IMR-90 (cell line): ENCODE measurements around the gene RPS6KA5. TPM values are rescaled to one million over a fixed set of nuclear protein-coding genes. Genes with fewer than 3 reads are reported as not detected.

Source experiments
- ATAC-seq: fragments of 200-7000 bp; cut with Tn5 transposase; 2 replicates; pipeline ENCODE4 v1.9.1; 2020; ENCODE audit warnings: low read depth, mild to moderate bottlenecking, moderate library complexity
- BruUV-seq: library from RNA; stranded (reverse); fragments of 400-500 nt; replicated peaks from 2 replicates; lab custom pipeline; 2021; lab: Mats Ljungman, UMichigan
- CTCF ChIA-PET: fragments of 300-600 bp; formaldehyde crosslinking; extraction: SDS; loops from one replicate; lab custom pipeline; 2021; ENCODE audit warnings: antibody characterized with exemption; lab: Yijun Ruan, JAX
- POLR2A ChIA-PET: fragments of 300-600 bp; sonication (Branson Sonifier 250); formaldehyde crosslinking; loops from one replicate; lab custom pipeline; 2022; ENCODE audit warnings: antibody characterized with exemption; ENCODE audit not compliant: unreplicated experiment; lab: Charles Lee
- DNase-seq: peaks from one replicate; pipeline ENCODE4 v3.0.0; 2013
- H2AFZ ChIP-seq: replicated peaks from 2 replicates; pipeline ENCODE3; 2013; ENCODE audit warnings: low read length, mild to moderate bottlenecking; ENCODE audit not compliant: poor library complexity
- H2AK5ac ChIP-seq: 2 replicates; pipeline ENCODE4 v1.6.1; 2013; ENCODE audit warnings: low read depth, low read length, inconsistent platforms
- H2AK9ac ChIP-seq: replicated peaks from 2 replicates; pipeline ENCODE3; 2013; ENCODE audit warnings: mild to moderate bottlenecking, low read depth, low read length, moderate library complexity; ENCODE audit not compliant: poor library complexity
- H2BK120ac ChIP-seq: 2 replicates; pipeline ENCODE4 v1.6.1; 2013; ENCODE audit warnings: low read depth, low read length, inconsistent platforms
- H2BK15ac ChIP-seq: 3 replicates; pipeline ENCODE4 v1.6.1; 2013; ENCODE audit warnings: low read depth, low read length, inconsistent platforms
- H2BK20ac ChIP-seq: 2 replicates; pipeline ENCODE4 v1.6.1; 2013; ENCODE audit warnings: low read depth, mild to moderate bottlenecking, inconsistent platforms, low read length, moderate library complexity
- H2BK5ac ChIP-seq: 2 replicates; pipeline ENCODE4 v1.6.1; 2013; ENCODE audit warnings: mild to moderate bottlenecking, low read depth, low read length, inconsistent platforms; ENCODE audit not compliant: poor library complexity, severe bottlenecking
- H3K14ac ChIP-seq: replicated peaks from 2 replicates; pipeline ENCODE4 v1.6.1; 2013; ENCODE audit warnings: low read depth, low read length, inconsistent platforms
- H3K18ac ChIP-seq: 2 replicates; pipeline ENCODE4 v1.6.1; 2013; ENCODE audit warnings: low read depth, low read length, control low read depth
- H3K23ac ChIP-seq: 2 replicates; pipeline ENCODE4 v1.6.1; 2013; ENCODE audit warnings: low read depth, low read length, inconsistent platforms
- H3K27ac ChIP-seq: 2 replicates; pipeline ENCODE4 v1.5.1; 2013; ENCODE audit warnings: mild to moderate bottlenecking, control low read depth, low read length; ENCODE audit not compliant: insufficient read depth
- H3K27me3 ChIP-seq: 2 replicates; pipeline ENCODE4 v1.6.1; 2013; ENCODE audit warnings: low read length; ENCODE audit not compliant: control insufficient read depth, insufficient read depth
- H3K36me3 ChIP-seq: 2 replicates; pipeline ENCODE4 v1.6.1; 2013; ENCODE audit warnings: low read length, mixed read lengths; ENCODE audit not compliant: control insufficient read depth, insufficient read depth
- H3K4ac ChIP-seq: 2 replicates; pipeline ENCODE4 v1.6.1; 2013; ENCODE audit warnings: low read depth, low read length, inconsistent platforms
- H3K4me1 ChIP-seq: 2 replicates; pipeline ENCODE4 v1.6.1; 2013; ENCODE audit warnings: low read length, mixed read lengths; ENCODE audit not compliant: control insufficient read depth, insufficient read depth
- H3K4me2 ChIP-seq: 2 replicates; pipeline ENCODE4 v1.6.1; 2013; ENCODE audit warnings: low read depth, mild to moderate bottlenecking, control low read depth, low read length, moderate library complexity
- H3K4me3 ChIP-seq: 2 replicates; pipeline ENCODE4 v1.5.1; 2013; ENCODE audit warnings: low read depth, mild to moderate bottlenecking, control low read depth, low read length, moderate library complexity; ENCODE audit not compliant: insufficient read depth
- H3K56ac ChIP-seq: 2 replicates; pipeline ENCODE4 v1.6.1; 2013; ENCODE audit warnings: low read length, inconsistent platforms; ENCODE audit not compliant: insufficient read depth; ENCODE audit errors: extremely low read depth
- H3K79me1 ChIP-seq, 2 experiments: 2 replicates each; pipeline ENCODE4 v1.6.1; 2013; ENCODE audit warnings: low read length in 2 of 2, inconsistent platforms in 1 of 2, low read depth in 1 of 2
- H3K9ac ChIP-seq: 2 replicates; pipeline ENCODE4 v1.6.1; 2013; ENCODE audit warnings: low read depth, low read length, control low read depth
- H3K9me1 ChIP-seq: 2 replicates; pipeline ENCODE4 v1.6.1; 2013; ENCODE audit warnings: low read length, inconsistent platforms; ENCODE audit not compliant: insufficient read depth
- H3K9me3 ChIP-seq: 2 replicates; pipeline ENCODE4 v1.6.1; 2013; ENCODE audit warnings: low read length; ENCODE audit not compliant: control insufficient read depth, insufficient read depth
- H4K20me1 ChIP-seq: 2 replicates; pipeline ENCODE4 v1.6.1; 2013; ENCODE audit warnings: low read length, inconsistent platforms; ENCODE audit not compliant: insufficient read depth
- H4K5ac ChIP-seq: 2 replicates; pipeline ENCODE4 v1.6.1; 2013; ENCODE audit warnings: mild to moderate bottlenecking, low read depth, low read length, control low read depth
- H4K8ac ChIP-seq, 2 experiments: 2 replicates each; pipeline ENCODE4 v1.6.1; 2013; ENCODE audit warnings: low read depth in 2 of 2, low read length in 2 of 2, control low read depth in 1 of 2, inconsistent platforms in 1 of 2
- H4K91ac ChIP-seq: 2 replicates; pipeline ENCODE4 v1.6.1; 2013; ENCODE audit warnings: low read depth, low read length, inconsistent platforms; ENCODE audit not compliant: insufficient read depth
- BHLHE40 ChIP-seq: fragments of 150-350 bp; IDR thresholded peaks from 2 replicates; pipeline ENCODE4 v1.6.1; 2016; ENCODE audit warnings: mild to moderate bottlenecking, low read depth, low read length
- CEBPB ChIP-seq: IDR thresholded peaks from 2 replicates; pipeline ENCODE4 v1.6.1; 2012; ENCODE audit warnings: low read depth, low read length, improper control_type of control experiment
- CHD1 ChIP-seq: IDR thresholded peaks from 2 replicates; pipeline ENCODE4 v1.6.1; 2012; ENCODE audit warnings: low read depth, low read length, improper control_type of control experiment
- FOS ChIP-seq: fragments of 150-350 bp; IDR thresholded peaks from 2 replicates; pipeline ENCODE4 v1.6.1; 2016; ENCODE audit warnings: low read depth, low read length
- MAFK ChIP-seq: IDR thresholded peaks from 2 replicates; pipeline ENCODE4 v1.6.1; 2012; ENCODE audit warnings: low read depth, low read length, improper control_type of control experiment
- MAZ ChIP-seq: IDR thresholded peaks from 2 replicates; pipeline ENCODE4 v1.6.1; 2012; ENCODE audit warnings: low read depth, mild to moderate bottlenecking, low read length, improper control_type of control experiment, moderate library complexity, borderline replicate concordance
- MXI1 ChIP-seq: IDR thresholded peaks from 2 replicates; pipeline ENCODE4 v1.6.1; 2012; ENCODE audit warnings: low read depth, mild to moderate bottlenecking, low read length, moderate library complexity, borderline replicate concordance
- NFE2L2 ChIP-seq: fragments of 150-350 bp; IDR thresholded peaks from 2 replicates; pipeline ENCODE4 v1.6.1; 2016; ENCODE audit warnings: low read depth, mild to moderate bottlenecking, low read length
- POLR2A ChIP-seq: IDR thresholded peaks from 2 replicates; pipeline ENCODE4 v1.6.1; 2012; ENCODE audit warnings: mild to moderate bottlenecking, low read depth, low read length
- RAD21 ChIP-seq: IDR thresholded peaks from 2 replicates; pipeline ENCODE4 v1.6.1; 2012; ENCODE audit warnings: low read length, improper control_type of control experiment
- RCOR1 ChIP-seq: IDR thresholded peaks from 2 replicates; pipeline ENCODE4 v1.6.1; 2012; ENCODE audit warnings: mild to moderate bottlenecking, low read length, improper control_type of control experiment; ENCODE audit not compliant: insufficient replicate concordance
- RFX5 ChIP-seq: IDR thresholded peaks from 2 replicates; pipeline ENCODE4 v1.8.0; 2012; ENCODE audit warnings: low read depth, mild to moderate bottlenecking, low read length, moderate library complexity
- SMC3 ChIP-seq: fragments of 150-350 bp; IDR thresholded peaks from 2 replicates; pipeline ENCODE4 v1.6.1; 2016; ENCODE audit warnings: low read depth, mild to moderate bottlenecking, antibody characterized with exemption, low read length, moderate library complexity
- WGBS, 2 experiments: methylation state at CpG; one replicate each; pipeline versions ENCODE4 v1.1.5 to v1.1.7; 2013; ENCODE audit warnings: missing lambda C conversion rate in 2 of 2; ENCODE audit not compliant: insufficient read length in 1 of 2; ENCODE audit errors: extremely low coverage in 2 of 2; 5-methylcytosine and 5-hydroxymethylcytosine counted together
- dilution Hi-C: fragments of 300-500 bp; cut with HindIII; formaldehyde crosslinking; loops from one replicate; pipeline ENCODE4 v1.14.3; 2018; ENCODE audit warnings: low sequenced_read_pairs; ENCODE audit not compliant: unreplicated experiment
- in situ Hi-C: fragments of 300-500 bp; cut with MboI; formaldehyde crosslinking; loops from 3 replicates; pipeline ENCODE4 v1.14.3; 2019; ENCODE audit warnings: low sequenced_read_pairs, inconsistent platforms, mixed read lengths
- intact Hi-C: fragments of 100-400 bp; cut with micrococcal nuclease; formaldehyde crosslinking; loops from 2 replicates; pipeline ENCODE4 v1.10.0; 2022
- polyA plus RNA-seq, 3 experiments: library from polyadenylated mRNA; depleted of rRNA; stranded (reverse); fragments of >200 nt; gene quantifications; 2 replicates each; pipeline ENCODE4 v1.2.3, GENCODE V29; 2012; ENCODE audit warnings: low replicate concordance in 1 of 3
- total RNA-seq: library from RNA; depleted of rRNA; stranded (reverse); fragments of >200 nt; gene quantifications from 2 replicates; pipeline ENCODE4 v1.2.3, GENCODE V29; 2012
- TF ChIP-seq, protein P1 (sequence below): fragments of 150-350 bp; IDR thresholded peaks from 2 replicates; pipeline ENCODE4 v1.6.1; 2016; ENCODE audit warnings: low read depth, mild to moderate bottlenecking, low read length, moderate library complexity, borderline replicate concordance
- TF ChIP-seq, protein P2 (sequence below): fragments of 150-350 bp; IDR thresholded peaks from 2 replicates; pipeline ENCODE4 v1.6.1; 2017; ENCODE audit warnings: mild to moderate bottlenecking, antibody characterized with exemption, low read length, low read depth
- TF ChIP-seq, protein P3 (sequence below): conservative IDR thresholded peaks from 2 replicates; pipeline ENCODE4 v1.5.1; 2012; ENCODE audit warnings: mild to moderate bottlenecking, low read depth, low read length, improper control_type of control experiment

The RPS6KA5 gene
- total and polyA plus RNA-seq, 2 of the 4 experiments (the other 2 are of a cell fraction) = 0.36 TPM

GRCh38 chr14:90874599-90874998 is 185.8 kb downstream of the RPS6KA5 start:
- no peaks in the 10 kb centered on the region for H3K9me3 ChIP-seq
- intact Hi-C loops (no loop called here), in situ Hi-C loops (no loop called here), dilution Hi-C loops (no loop called here)
- CTCF ChIA-PET = no interaction called here
- no peak overlapping the region for H2AK5ac ChIP-seq
- H3K4me1 ChIP-seq = peaks cover 7% of the 10 kb centered on the region
- DNase-seq (no peak), ATAC-seq (no peak)
- no peaks in the 10 kb centered on the region for H3K27me3 ChIP-seq
- H3K56ac ChIP-seq = no peak overlapping the region
- no peaks in the 10 kb centered on the region for H3K36me3 ChIP-seq
- no peak overlapping the region for H4K5ac ChIP-seq
- H3K23ac ChIP-seq = no peak overlapping the region
- H3K79me1 ChIP-seq = no peaks in the 10 kb centered on the region
- H4K8ac ChIP-seq = no peak overlapping the region
- no peak overlapping the region for H2BK5ac ChIP-seq
- TF ChIP-seq, protein P1, sequence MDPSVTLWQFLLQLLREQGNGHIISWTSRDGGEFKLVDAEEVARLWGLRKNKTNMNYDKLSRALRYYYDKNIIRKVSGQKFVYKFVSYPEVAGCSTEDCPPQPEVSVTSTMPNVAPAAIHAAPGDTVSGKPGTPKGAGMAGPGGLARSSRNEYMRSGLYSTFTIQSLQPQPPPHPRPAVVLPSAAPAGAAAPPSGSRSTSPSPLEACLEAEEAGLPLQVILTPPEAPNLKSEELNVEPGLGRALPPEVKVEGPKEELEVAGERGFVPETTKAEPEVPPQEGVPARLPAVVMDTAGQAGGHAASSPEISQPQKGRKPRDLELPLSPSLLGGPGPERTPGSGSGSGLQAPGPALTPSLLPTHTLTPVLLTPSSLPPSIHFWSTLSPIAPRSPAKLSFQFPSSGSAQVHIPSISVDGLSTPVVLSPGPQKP = no peak
- TF ChIP-seq CHD1 (no peak), RAD21 (no peak), MAFK (no peak), FOS (no peak), RCOR1 (no peak), SMC3 (no peak), MXI1 (no peak), POLR2A (no peak), CEBPB (no peak), BHLHE40 (no peak), RFX5 (no peak), MAZ (no peak), NFE2L2 (no peak)
- TF ChIP-seq, protein P2, sequence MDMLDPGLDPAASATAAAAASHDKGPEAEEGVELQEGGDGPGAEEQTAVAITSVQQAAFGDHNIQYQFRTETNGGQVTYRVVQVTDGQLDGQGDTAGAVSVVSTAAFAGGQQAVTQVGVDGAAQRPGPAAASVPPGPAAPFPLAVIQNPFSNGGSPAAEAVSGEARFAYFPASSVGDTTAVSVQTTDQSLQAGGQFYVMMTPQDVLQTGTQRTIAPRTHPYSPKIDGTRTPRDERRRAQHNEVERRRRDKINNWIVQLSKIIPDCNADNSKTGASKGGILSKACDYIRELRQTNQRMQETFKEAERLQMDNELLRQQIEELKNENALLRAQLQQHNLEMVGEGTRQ = no peak
- TF ChIP-seq, protein P3, sequence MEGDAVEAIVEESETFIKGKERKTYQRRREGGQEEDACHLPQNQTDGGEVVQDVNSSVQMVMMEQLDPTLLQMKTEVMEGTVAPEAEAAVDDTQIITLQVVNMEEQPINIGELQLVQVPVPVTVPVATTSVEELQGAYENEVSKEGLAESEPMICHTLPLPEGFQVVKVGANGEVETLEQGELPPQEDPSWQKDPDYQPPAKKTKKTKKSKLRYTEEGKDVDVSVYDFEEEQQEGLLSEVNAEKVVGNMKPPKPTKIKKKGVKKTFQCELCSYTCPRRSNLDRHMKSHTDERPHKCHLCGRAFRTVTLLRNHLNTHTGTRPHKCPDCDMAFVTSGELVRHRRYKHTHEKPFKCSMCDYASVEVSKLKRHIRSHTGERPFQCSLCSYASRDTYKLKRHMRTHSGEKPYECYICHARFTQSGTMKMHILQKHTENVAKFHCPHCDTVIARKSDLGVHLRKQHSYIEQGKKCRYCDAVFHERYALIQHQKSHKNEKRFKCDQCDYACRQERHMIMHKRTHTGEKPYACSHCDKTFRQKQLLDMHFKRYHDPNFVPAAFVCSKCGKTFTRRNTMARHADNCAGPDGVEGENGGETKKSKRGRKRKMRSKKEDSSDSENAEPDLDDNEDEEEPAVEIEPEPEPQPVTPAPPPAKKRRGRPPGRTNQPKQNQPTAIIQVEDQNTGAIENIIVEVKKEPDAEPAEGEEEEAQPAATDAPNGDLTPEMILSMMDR = no peak
- no peak overlapping the region for H4K91ac ChIP-seq
- POLR2A ChIA-PET = interaction anchor here (0.6 kb wide), 1 partner anchor 282 kb away, joined by 3 read pairs; no protein-coding TSS in a partner anchor
- no peak overlapping the region for H3K4ac ChIP-seq
- H3K14ac ChIP-seq = no peak overlapping the region
- H4K20me1 ChIP-seq = no peaks in the 10 kb centered on the region
- no peak overlapping the region for H3K4me3 ChIP-seq
- no peak overlapping the region for H2AFZ ChIP-seq
- no TSS peak for BruUV-seq
- H2BK15ac ChIP-seq = no peak overlapping the region
- H3K27ac ChIP-seq = no peak overlapping the region
- no peak overlapping the region for H2BK20ac ChIP-seq
- H3K4me2 ChIP-seq = no peak overlapping the region
- WGBS, 2 experiments = 78% methylated on average over 1 of the region's 5 CpGs; no CpG with 5 or more reads in 1 of the 2 experiments
- H3K9ac ChIP-seq = no peak overlapping the region
- H3K9me1 ChIP-seq = no peaks in the 10 kb centered on the region
- no peak overlapping the region for H2AK9ac ChIP-seq
- H2BK120ac ChIP-seq = no peak overlapping the region
- no peak overlapping the region for H3K18ac ChIP-seq
